Activated naive CD4-positive, alpha-beta T cell treated with anti-CD3 and anti-CD28 coated beads, Interleukin-2, amount 50 U/mL, for 24 hours (primary cell): ENCODE data around the gene TMEM139.
"Not testable (repeated sequence)": the region's sequence is repeated elsewhere in the genome, so short reads cannot be mapped to it uniquely, and the experiment has no call there.

ENCODE experiments used
- H3K27ac Mint-ChIP-seq: one replicate; pipeline ENCODE4 v1.8.0; 2021; ENCODE audit warnings: mild to moderate bottlenecking, mixed read lengths
- H3K27me3 Mint-ChIP-seq: one replicate; pipeline ENCODE4 v1.8.0; 2021; ENCODE audit warnings: mixed read lengths
- H3K36me3 Mint-ChIP-seq: one replicate; pipeline ENCODE4 v1.8.0; 2021; ENCODE audit warnings: mixed read lengths
- H3K4me1 Mint-ChIP-seq: one replicate; pipeline ENCODE4 v1.8.0; 2021; ENCODE audit warnings: mixed read lengths
- H3K4me3 Mint-ChIP-seq: one replicate; pipeline ENCODE4 v1.8.0; 2021; ENCODE audit warnings: mild to moderate bottlenecking, mixed read lengths
- H3K9me3 Mint-ChIP-seq: one replicate; pipeline ENCODE4 v1.8.0; 2021; ENCODE audit warnings: mixed read lengths

The TMEM139 gene

DNA sequence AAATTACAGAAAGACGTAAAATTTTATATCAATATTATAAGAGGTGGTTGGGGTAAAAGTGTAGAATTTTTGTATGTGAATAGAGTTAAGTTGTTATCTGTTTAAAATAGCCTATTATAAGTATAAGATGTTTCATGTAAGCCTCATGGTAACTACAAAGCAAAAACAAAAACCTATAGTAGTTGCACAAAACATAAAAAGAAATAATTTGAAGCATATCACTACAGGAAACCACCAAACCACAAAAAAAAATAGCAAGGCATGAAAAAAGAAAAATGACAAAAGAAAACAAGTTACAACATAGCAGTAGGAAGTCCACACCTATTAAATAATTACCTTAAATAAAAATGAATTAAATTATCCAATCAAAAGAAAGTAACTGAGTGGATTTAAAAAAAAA, 33.9 kb upstream of the TMEM139 start:
- Mint-ChIP-seq H3K4me1 (peaks cover 96% of the 10 kb centered on the region), H3K27ac (peak overlapping the region; percentile 82), H3K4me3 (peak overlapping the region; percentile 57), H3K36me3 (peaks cover 16% of the 10 kb centered on the region), H3K9me3 (peaks cover 22% of the 10 kb centered on the region), H3K27me3 (no peaks in the 10 kb centered on the region)

GRCh38 chr7:143252006-143252405, 32.8 kb upstream of the TMEM139 start:
- H3K36me3 Mint-ChIP-seq, result peaks cover 16% of the 10 kb centered on the region

DNA sequence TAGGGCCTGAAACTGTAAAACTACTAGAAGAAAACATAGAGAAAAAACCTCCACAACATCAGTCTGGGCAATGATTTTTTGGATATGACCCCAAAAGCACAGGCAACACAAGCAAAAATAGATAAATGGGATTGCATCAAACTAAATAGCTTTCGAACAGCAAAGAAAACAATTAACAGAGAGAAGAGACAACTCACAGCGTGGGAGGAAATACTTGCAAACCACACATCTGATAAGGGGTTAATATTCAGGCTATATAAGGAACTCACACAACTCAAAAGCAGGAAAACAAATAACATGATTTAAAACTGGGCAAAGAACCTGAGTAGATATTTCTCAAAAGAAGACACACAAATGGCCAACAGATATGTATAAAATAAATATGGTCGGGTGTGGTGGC, 29.2 kb upstream of the TMEM139 start:
- H3K9me3 Mint-ChIP-seq, result peaks cover 5% of the 10 kb centered on the region
- H3K36me3 Mint-ChIP-seq, result peaks cover 11% of the 10 kb centered on the region
- no peak overlapping the region for H3K4me3 Mint-ChIP-seq
- peak overlapping the region; percentile 10 for H3K27ac Mint-ChIP-seq
- H3K27me3 Mint-ChIP-seq, result no peaks in the 10 kb centered on the region
- H3K4me1 Mint-ChIP-seq, result peaks cover 86% of the 10 kb centered on the region

More at GRCh38 chr7:143252006-143252405, 32.8 kb upstream of the TMEM139 start:
- Mint-ChIP-seq H3K27ac (peak overlapping the region; percentile 83), H3K4me1 (peaks cover 94% of the 10 kb centered on the region), H3K9me3 (peaks cover 22% of the 10 kb centered on the region), H3K4me3 (peak overlapping the region; percentile 2), H3K27me3 (no peaks in the 10 kb centered on the region)

- Mint-ChIP-seq H3K9me3 (peaks cover 5% of the 10 kb centered on the region), H3K4me3 (no peak overlapping the region), H3K36me3 (peaks cover 11% of the 10 kb centered on the region), H3K27me3 (no peaks in the 10 kb centered on the region), H3K27ac (peak overlapping the region; percentile 72), H3K4me1 (peaks cover 79% of the 10 kb centered on the region)
These were observed 28.4 kb upstream of the TMEM139 start for GRCh38 chr7:143256325-143256724.

- H3K9me3 Mint-ChIP-seq, result peaks cover 5% of the 10 kb centered on the region
These were observed 27.8 kb upstream of the TMEM139 start for GRCh38 chr7:143256932-143257331.

DNA sequence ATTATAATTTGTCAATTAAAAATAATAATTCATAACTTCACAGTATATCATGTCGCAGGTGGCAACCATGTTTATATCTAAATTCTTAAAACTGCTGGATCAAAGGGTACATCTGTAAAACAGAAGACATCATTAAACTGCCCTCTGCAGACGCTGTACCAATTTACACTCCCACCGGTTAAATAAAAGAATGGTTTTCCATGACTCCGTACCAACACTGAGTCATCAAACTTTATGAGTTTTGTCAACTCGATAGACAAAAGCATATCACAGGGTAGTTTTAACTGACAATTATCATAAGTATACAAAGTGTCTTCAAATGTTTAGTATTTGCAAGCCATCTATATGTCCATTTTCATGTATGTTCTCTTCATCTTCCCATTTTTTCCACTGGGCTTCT, 27.3 kb upstream of the TMEM139 start:
- peaks cover 76% of the 10 kb centered on the region for H3K4me1 Mint-ChIP-seq
- peaks cover 2% of the 10 kb centered on the region for H3K9me3 Mint-ChIP-seq
- no peaks in the 10 kb centered on the region for H3K27me3 Mint-ChIP-seq
- peak overlapping the region; percentile 65 for H3K27ac Mint-ChIP-seq
- peaks cover 8% of the 10 kb centered on the region for H3K36me3 Mint-ChIP-seq
- no peak overlapping the region for H3K4me3 Mint-ChIP-seq

More at GRCh38 chr7:143256932-143257331, 27.8 kb upstream of the TMEM139 start:
- no peaks in the 10 kb centered on the region for H3K27me3 Mint-ChIP-seq
- no peak overlapping the region for H3K4me3 Mint-ChIP-seq
- H3K4me1 Mint-ChIP-seq, result peaks cover 77% of the 10 kb centered on the region
- peaks cover 11% of the 10 kb centered on the region for H3K36me3 Mint-ChIP-seq
- peak overlapping the region; percentile 72 for H3K27ac Mint-ChIP-seq

GRCh38 chr7:143258831-143259230, 25.9 kb upstream of the TMEM139 start:
- peak overlapping the region; percentile 97 for H3K27ac Mint-ChIP-seq
- H3K4me1 Mint-ChIP-seq, result peaks cover 68% of the 10 kb centered on the region
- no peaks in the 10 kb centered on the region for H3K27me3 Mint-ChIP-seq
- H3K36me3 Mint-ChIP-seq, result peaks cover 3% of the 10 kb centered on the region
- peak overlapping the region; percentile 85 for H3K4me3 Mint-ChIP-seq
- H3K9me3 Mint-ChIP-seq, result no peaks in the 10 kb centered on the region

GRCh38 chr7:143259765-143260164, 25.0 kb upstream of the TMEM139 start:
- Mint-ChIP-seq H3K4me1 (peaks cover 68% of the 10 kb centered on the region), H3K9me3 (no peaks in the 10 kb centered on the region), H3K27me3 (no peaks in the 10 kb centered on the region), H3K36me3 (peaks cover 9% of the 10 kb centered on the region), H3K4me3 (peak overlapping the region; percentile 12), H3K27ac (peak overlapping the region; percentile 80)

- Mint-ChIP-seq H3K27me3 (no peaks in the 10 kb centered on the region), H3K4me3 (peak overlapping the region; percentile 96), H3K27ac (peak overlapping the region; percentile 95), H3K9me3 (no peaks in the 10 kb centered on the region), H3K4me1 (peaks cover 63% of the 10 kb centered on the region), H3K36me3 (peaks cover 14% of the 10 kb centered on the region)
These were observed 22.9 kb upstream of the TMEM139 start for GRCh38 chr7:143261901-143262300.

GRCh38 chr7:143263266-143264195, 21.2 kb upstream of the TMEM139 start, which contains the start of gene GSTK1:
TSS of gene GSTK1 (plus strand) at chr7:143263441. CDS start at chr7:143263514, 73 bp downstream.
- Mint-ChIP-seq H3K27ac (peak within 1 kb of the TSS; percentile 98), H3K27me3 (no peaks in the 10 kb centered on the region), H3K4me1 (peaks cover 56% of the 10 kb centered on the region), H3K4me3 (peak within 1 kb of the TSS; percentile 96), H3K9me3 (no peaks in the 10 kb centered on the region), H3K36me3 (peaks cover 14% of the 10 kb centered on the region)

DNA sequence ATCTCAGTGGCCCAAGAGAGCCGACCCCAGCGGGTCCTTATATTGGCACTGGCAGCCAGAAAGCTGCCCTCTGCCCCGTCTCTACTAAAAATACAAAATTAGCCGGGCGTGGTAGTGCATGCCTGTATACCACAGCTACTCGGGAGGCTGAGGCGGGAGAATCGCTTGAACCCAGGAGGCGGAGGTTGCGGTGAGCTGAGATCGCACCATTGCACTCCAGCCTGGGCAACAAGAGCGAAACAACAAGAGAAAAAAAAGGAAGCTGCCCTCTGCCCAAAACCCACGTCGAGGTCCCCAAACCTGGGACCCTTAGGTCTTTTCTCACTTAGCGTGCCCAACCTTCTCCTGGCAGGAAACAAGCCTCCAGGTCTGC, 20.6 kb upstream of the TMEM139 start:
- H3K9me3 Mint-ChIP-seq, H3K27me3 Mint-ChIP-seq: not testable (repeated sequence)
- H3K36me3 Mint-ChIP-seq, result peaks cover 19% of the 10 kb centered on the region
- peak overlapping the region; percentile 98 for H3K27ac Mint-ChIP-seq
- H3K4me3 Mint-ChIP-seq, result peak overlapping the region; percentile 96
- peaks cover 54% of the 10 kb centered on the region for H3K4me1 Mint-ChIP-seq

- Mint-ChIP-seq H3K4me3 (peak overlapping the region; percentile 96), H3K36me3 (peaks cover 23% of the 10 kb centered on the region), H3K9me3 (no peaks in the 10 kb centered on the region), H3K27ac (peak overlapping the region; percentile 98), H3K4me1 (peaks cover 48% of the 10 kb centered on the region), H3K27me3 (no peaks in the 10 kb centered on the region)
These were observed 19.6 kb upstream of the TMEM139 start for GRCh38 chr7:143265017-143265693.

DNA sequence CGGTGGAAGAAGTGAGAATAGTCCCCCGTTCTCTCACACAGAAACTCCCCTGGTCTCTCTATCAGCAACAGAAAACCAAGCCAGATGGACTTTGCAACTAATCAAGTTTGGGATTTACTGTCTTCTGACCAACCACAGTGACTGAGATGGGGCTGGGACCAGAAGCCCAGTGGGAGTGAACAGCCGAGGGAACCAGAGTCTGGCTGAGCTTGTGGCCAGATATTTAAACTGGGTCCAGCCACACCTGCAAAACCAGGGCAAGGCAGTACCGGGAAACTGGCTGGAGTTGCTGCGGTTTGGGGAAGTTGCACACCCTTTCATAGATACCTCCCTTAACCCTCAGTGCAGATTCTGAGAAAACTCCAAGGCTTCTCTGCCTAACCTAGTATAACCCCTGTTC, 15.5 kb upstream of the TMEM139 start:
- no peaks in the 10 kb centered on the region for H3K9me3 Mint-ChIP-seq
- no peaks in the 10 kb centered on the region for H3K27me3 Mint-ChIP-seq
- H3K4me1 Mint-ChIP-seq, result peaks cover 48% of the 10 kb centered on the region
- H3K27ac Mint-ChIP-seq, result peak overlapping the region; percentile 72
- peaks cover 24% of the 10 kb centered on the region for H3K36me3 Mint-ChIP-seq
- H3K4me3 Mint-ChIP-seq, result no peak overlapping the region

DNA sequence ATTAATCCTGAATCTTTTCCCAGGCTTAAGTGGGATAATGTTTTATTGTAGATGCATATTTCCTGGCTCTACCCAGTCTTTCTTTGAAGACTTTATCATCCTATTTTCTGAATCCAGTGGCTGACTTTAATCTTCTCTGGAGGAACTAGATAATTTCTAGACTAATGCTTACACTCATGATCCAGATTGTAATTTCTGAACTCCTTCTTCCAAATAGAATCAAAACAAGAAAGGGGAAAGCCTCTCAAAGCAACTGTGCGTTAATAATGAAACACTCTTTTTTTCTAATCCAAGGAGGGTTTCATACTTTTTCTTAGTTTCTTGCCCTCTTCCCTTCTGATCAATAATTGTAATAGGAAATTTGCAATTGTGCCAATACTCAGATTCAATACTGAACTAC, 13.5 kb upstream of the TMEM139 start:
- Mint-ChIP-seq H3K4me3 (no peak overlapping the region), H3K9me3 (no peaks in the 10 kb centered on the region), H3K27ac (peak overlapping the region; percentile 35), H3K4me1 (peaks cover 29% of the 10 kb centered on the region), H3K27me3 (no peaks in the 10 kb centered on the region), H3K36me3 (peaks cover 14% of the 10 kb centered on the region)

GRCh38 chr7:143272871-143273270, 11.9 kb upstream of the TMEM139 start:
- H3K27ac Mint-ChIP-seq, result no peak overlapping the region

More at GRCh38 chr7:143272871-143273270, 11.9 kb upstream of the TMEM139 start:
- Mint-ChIP-seq H3K27me3 (no peaks in the 10 kb centered on the region), H3K36me3 (peaks cover 14% of the 10 kb centered on the region), H3K9me3 (no peaks in the 10 kb centered on the region), H3K4me1 (peaks cover 23% of the 10 kb centered on the region), H3K4me3 (no peak overlapping the region)
